ENCODE measurements around the gene PTPRD. TPM values are rescaled to one million over a fixed set of nuclear protein-coding genes. Genes with fewer than 3 reads are reported as not detected.

Gene PTPRD
- total and polyA plus RNA-seq, 7 experiments from 2014 or later: 0.71 TPM; not detected in 6

DNA sequence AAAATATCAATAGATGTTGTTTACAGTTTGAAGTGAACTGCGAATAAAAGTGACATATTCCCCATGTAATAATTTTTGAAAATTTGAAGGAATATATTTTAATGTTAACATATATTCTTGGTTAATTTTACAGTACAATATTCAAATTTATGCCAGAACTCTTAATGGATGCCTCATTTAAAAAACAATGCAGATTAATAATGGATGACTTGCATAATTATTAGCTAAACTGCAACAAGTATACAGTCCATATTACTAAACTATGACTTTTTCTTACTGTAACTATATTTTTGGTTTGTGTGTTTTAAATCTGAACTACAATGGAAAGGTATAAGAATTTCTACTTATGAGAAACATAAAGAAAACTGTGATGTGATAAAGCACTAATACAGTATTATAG, 1390.1 kb downstream of the PTPRD start:
- ChIA-PET POLR2A (no interaction called here), CTCF (interaction anchor here (0.6 kb wide), 1 partner anchor 10 kb away, joined by 4 read pairs; no protein-coding TSS in a partner anchor)
- no peaks in the 10 kb centered on the region for H3K27me3 Mint-ChIP-seq
- Histone ChIP-seq H3K36me3 (ENCODE audit: control insufficient read depth in 2 of 3, insufficient read depth in 3 of 3, low read length in 3 of 3) (no peaks in the 10 kb centered on the region), H3K4me3 (ENCODE audit: low read length) (no peak overlapping the region), H3K9me3 (ENCODE audit: control insufficient read depth in 2 of 3, low read length in 3 of 3) (no peaks in the 10 kb centered on the region), H3K27ac (ENCODE audit: low read depth, low read length) (no peak overlapping the region), H3K27me3 (ENCODE audit: control insufficient read depth in 2 of 2, insufficient read depth in 2 of 2, low read length in 2 of 2) (no peaks in the 10 kb centered on the region), H3K4me1 (ENCODE audit: control insufficient read depth in 2 of 2, insufficient read depth in 2 of 2, low read length in 2 of 2) (no peaks in the 10 kb centered on the region)
- DNase-seq (no peak), ATAC-seq (no peak)
- H3K9me3 Mint-ChIP-seq: peaks cover 0 to 8% (median 0%) of the 10 kb centered on the region in 11 donors
- no peak overlapping the region for H3K4me3 Mint-ChIP-seq
- no peaks in the 10 kb centered on the region for H3K4me1 Mint-ChIP-seq
- no peaks in the 10 kb centered on the region for H3K36me3 Mint-ChIP-seq
- intact Hi-C loops (cut with micrococcal nuclease): no loop called here
- H3K27ac Mint-ChIP-seq: no peak overlapping the region

DNA sequence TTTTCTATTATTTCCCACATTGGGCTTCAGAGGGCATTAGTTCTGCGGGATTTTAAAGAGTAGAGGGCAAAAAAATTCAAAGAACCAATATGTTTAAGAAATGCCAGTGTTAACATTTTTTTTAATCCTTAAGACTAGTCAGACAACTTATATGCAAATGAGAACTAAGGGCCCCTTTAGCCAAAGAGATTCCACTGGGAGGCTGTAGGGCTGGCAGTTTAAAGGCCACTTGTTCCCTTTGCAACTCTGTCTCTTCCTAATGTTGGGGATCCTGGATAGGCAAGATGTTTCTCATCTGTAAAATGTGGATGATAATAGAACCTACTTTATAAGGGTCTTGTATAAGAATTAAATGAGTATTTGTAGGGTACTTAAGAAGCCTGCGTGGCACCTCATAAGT, 1395.9 kb downstream of the PTPRD start:
- peaks cover 0 to 6% (median 0%) of the 10 kb centered on the region in 11 donors for H3K9me3 Mint-ChIP-seq
- no peaks in the 10 kb centered on the region for H3K27me3 Mint-ChIP-seq
- DNase-seq: no peak
- Histone ChIP-seq H3K9me3 (ENCODE audit: control insufficient read depth in 2 of 3, low read length in 3 of 3) (no peaks in the 10 kb centered on the region), H3K4me1 (ENCODE audit: control insufficient read depth in 2 of 2, insufficient read depth in 2 of 2, low read length in 2 of 2) (no peaks in the 10 kb centered on the region), H3K27me3 (ENCODE audit: control insufficient read depth in 2 of 2, insufficient read depth in 2 of 2, low read length in 2 of 2) (no peaks in the 10 kb centered on the region), H3K4me3 (ENCODE audit: low read length) (no peak overlapping the region), H3K36me3 (ENCODE audit: control insufficient read depth in 2 of 3, insufficient read depth in 3 of 3, low read length in 3 of 3) (no peaks in the 10 kb centered on the region), H3K27ac (ENCODE audit: low read depth, low read length) (no peak overlapping the region)
- no peaks in the 10 kb centered on the region for H3K4me1 Mint-ChIP-seq
- H3K27ac Mint-ChIP-seq: no peak overlapping the region
- CTCF ChIA-PET: no interaction called here
- no peak overlapping the region for H3K4me3 Mint-ChIP-seq
- POLR2A ChIA-PET: no interaction called here
- H3K36me3 Mint-ChIP-seq: no peaks in the 10 kb centered on the region
- no peak for ATAC-seq
- intact Hi-C loops (cut with micrococcal nuclease): no loop called here

DNA sequence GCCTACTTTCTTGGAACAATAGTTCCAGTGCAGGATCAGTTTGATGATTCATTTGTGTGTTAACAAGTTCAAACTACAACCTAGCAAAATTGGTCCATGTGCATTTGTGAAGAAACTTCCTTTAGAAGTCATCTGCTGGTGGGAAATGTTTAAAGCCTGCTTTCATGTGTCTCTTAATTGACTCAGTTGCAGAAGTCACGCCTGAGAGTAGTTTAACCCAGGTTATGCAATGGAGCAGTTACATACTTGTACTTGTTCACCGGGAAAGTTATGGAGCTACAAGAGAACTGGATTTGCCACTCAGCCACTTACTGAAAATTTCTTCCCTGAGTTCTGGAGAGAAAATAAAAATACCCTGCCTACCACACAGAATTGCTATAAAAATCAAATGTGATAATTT, 1397.8 kb downstream of the PTPRD start:
- DNase-seq (no peak), ATAC-seq (no peak)
- H3K36me3 Mint-ChIP-seq: no peaks in the 10 kb centered on the region
- no peaks in the 10 kb centered on the region for H3K4me1 ChIP-seq (ENCODE audit: control insufficient read depth in 2 of 2, insufficient read depth in 2 of 2, low read length in 2 of 2)
- H3K9me3 Mint-ChIP-seq: peaks cover 0 to 6% (median 1%) of the 10 kb centered on the region in 11 donors
- H3K4me1 Mint-ChIP-seq: no peaks in the 10 kb centered on the region
- intact Hi-C loops (cut with micrococcal nuclease): no loop called here
- ChIA-PET POLR2A (no interaction called here), CTCF (no interaction called here)
- no peaks in the 10 kb centered on the region for H3K27me3 Mint-ChIP-seq
- H3K27ac ChIP-seq (ENCODE audit: low read depth, low read length): no peak overlapping the region
- no peaks in the 10 kb centered on the region for H3K27me3 ChIP-seq (ENCODE audit: control insufficient read depth in 2 of 2, insufficient read depth in 2 of 2, low read length in 2 of 2)
- no peaks in the 10 kb centered on the region for H3K9me3 ChIP-seq (ENCODE audit: control insufficient read depth in 2 of 3, low read length in 3 of 3)
- no peak overlapping the region for H3K27ac Mint-ChIP-seq
- no peaks in the 10 kb centered on the region for H3K36me3 ChIP-seq (ENCODE audit: control insufficient read depth in 2 of 3, insufficient read depth in 3 of 3, low read length in 3 of 3)
- H3K4me3 Mint-ChIP-seq: no peak overlapping the region
- no peak overlapping the region for H3K4me3 ChIP-seq (ENCODE audit: low read length)

DNA sequence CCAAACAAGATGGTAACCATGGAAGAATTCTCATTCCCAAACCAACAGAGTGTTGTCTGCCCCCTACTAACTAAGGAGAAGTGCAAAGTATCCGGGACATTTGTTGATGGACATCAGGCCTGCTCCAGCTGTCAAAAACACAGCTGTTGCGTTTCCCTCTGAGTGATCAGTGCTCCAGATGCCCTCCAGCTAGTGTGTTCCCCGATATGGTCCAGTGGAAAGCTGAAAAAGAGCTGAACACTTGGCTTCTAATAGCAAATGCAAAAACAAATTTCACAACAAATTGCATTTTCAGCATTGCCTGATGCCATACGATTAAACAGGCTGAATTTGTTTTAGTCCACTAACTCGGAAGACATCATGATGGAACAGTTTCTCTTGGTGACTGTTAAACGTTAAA, 1398.7 kb downstream of the PTPRD start:
- ChIA-PET POLR2A (no interaction called here), CTCF (no interaction called here)
- Mint-ChIP-seq H3K9me3 (peaks cover 0 to 6% (median 1%) of the 10 kb centered on the region in 11 donors), H3K4me1 (no peaks in the 10 kb centered on the region), H3K27ac (no peak overlapping the region), H3K36me3 (no peaks in the 10 kb centered on the region), H3K4me3 (no peak overlapping the region), H3K27me3 (no peaks in the 10 kb centered on the region)
- ATAC-seq: no peak
- Histone ChIP-seq H3K27ac (ENCODE audit: low read depth, low read length) (no peak overlapping the region), H3K27me3 (ENCODE audit: control insufficient read depth in 2 of 2, insufficient read depth in 2 of 2, low read length in 2 of 2) (no peaks in the 10 kb centered on the region), H3K4me1 (ENCODE audit: control insufficient read depth in 2 of 2, insufficient read depth in 2 of 2, low read length in 2 of 2) (no peaks in the 10 kb centered on the region), H3K36me3 (ENCODE audit: control insufficient read depth in 2 of 3, insufficient read depth in 3 of 3, low read length in 3 of 3) (no peaks in the 10 kb centered on the region), H3K4me3 (ENCODE audit: low read length) (no peak overlapping the region), H3K9me3 (ENCODE audit: control insufficient read depth in 2 of 3, low read length in 3 of 3) (no peaks in the 10 kb centered on the region)
- intact Hi-C loops (cut with micrococcal nuclease): no loop called here
- DNase-seq: no peak

DNA sequence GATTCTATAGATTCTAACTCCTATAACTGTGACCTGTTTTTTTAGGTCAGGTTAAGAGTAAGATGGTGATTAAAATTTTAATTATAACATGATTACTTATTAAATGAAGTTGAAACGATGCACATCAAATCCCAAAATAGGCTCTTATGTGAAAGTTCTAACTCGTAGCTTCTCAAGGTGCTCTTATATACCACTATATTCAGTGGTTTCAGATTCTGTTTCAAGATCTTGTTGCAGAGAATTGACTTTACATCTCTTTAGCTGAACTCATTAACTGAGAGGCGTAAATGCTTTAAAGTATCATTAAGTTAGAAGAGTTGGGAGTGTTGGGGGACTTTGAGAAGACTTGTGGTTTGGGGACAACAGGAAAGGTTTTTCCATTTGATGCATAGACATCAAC, 1399.8 kb downstream of the PTPRD start:
- no peak overlapping the region for H3K27ac ChIP-seq (ENCODE audit: low read depth, low read length)
- intact Hi-C loops (cut with micrococcal nuclease): no loop called here
- H3K9me3 ChIP-seq (ENCODE audit: control insufficient read depth in 2 of 3, low read length in 3 of 3): no peaks in the 10 kb centered on the region
- H3K36me3 ChIP-seq (ENCODE audit: control insufficient read depth in 2 of 3, insufficient read depth in 3 of 3, low read length in 3 of 3): no peaks in the 10 kb centered on the region
- no peaks in the 10 kb centered on the region for H3K4me1 ChIP-seq (ENCODE audit: control insufficient read depth in 2 of 2, insufficient read depth in 2 of 2, low read length in 2 of 2)
- peaks cover 0 to 6% (median 0%) of the 10 kb centered on the region in 11 donors for H3K9me3 Mint-ChIP-seq
- DNase-seq (no peak), ATAC-seq (no peak)
- H3K4me3 Mint-ChIP-seq: no peak overlapping the region
- no peak overlapping the region for H3K4me3 ChIP-seq (ENCODE audit: low read length)
- H3K27ac Mint-ChIP-seq: no peak overlapping the region
- H3K4me1 Mint-ChIP-seq: no peaks in the 10 kb centered on the region
- H3K36me3 Mint-ChIP-seq: no peaks in the 10 kb centered on the region
- no peaks in the 10 kb centered on the region for H3K27me3 ChIP-seq (ENCODE audit: control insufficient read depth in 2 of 2, insufficient read depth in 2 of 2, low read length in 2 of 2)
- no peaks in the 10 kb centered on the region for H3K27me3 Mint-ChIP-seq
- ChIA-PET CTCF (no interaction called here), POLR2A (no interaction called here)

DNA sequence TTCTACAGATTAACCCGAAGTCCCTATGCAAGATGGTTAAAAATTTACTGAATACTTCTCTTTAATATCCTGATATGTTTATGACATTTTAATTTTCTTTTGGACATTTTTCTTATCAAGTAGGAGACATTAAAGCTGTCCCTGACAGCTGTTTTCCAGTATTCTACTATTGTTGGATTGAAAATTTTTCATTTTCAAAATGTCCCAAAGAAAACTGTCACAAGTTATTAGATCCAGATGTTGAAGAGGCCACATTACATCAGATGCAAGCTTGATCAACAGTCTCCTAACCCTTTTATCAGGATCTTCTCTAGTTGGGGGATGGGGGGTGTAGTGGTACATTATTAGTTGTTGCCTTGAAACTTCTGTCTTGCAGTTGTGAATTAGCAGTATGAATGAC, 1410.5 kb downstream of the PTPRD start:
- Mint-ChIP-seq H3K36me3 (no peaks in the 10 kb centered on the region), H3K9me3 (peaks cover 0 to 11% (median 2%) of the 10 kb centered on the region in 11 donors), H3K27ac (no peak overlapping the region), H3K27me3 (no peaks in the 10 kb centered on the region), H3K4me3 (no peak overlapping the region), H3K4me1 (no peaks in the 10 kb centered on the region)
- no peaks in the 10 kb centered on the region for H3K4me1 ChIP-seq (ENCODE audit: control insufficient read depth in 2 of 2, insufficient read depth in 2 of 2, low read length in 2 of 2)
- H3K4me3 ChIP-seq (ENCODE audit: low read length): no peak overlapping the region
- H3K9me3 ChIP-seq (ENCODE audit: control insufficient read depth in 2 of 3, low read length in 3 of 3): no peaks in the 10 kb centered on the region
- CTCF ChIA-PET: no interaction called here
- H3K27me3 ChIP-seq (ENCODE audit: control insufficient read depth in 2 of 2, insufficient read depth in 2 of 2, low read length in 2 of 2): no peaks in the 10 kb centered on the region
- intact Hi-C loops (cut with micrococcal nuclease): no loop called here
- H3K36me3 ChIP-seq (ENCODE audit: control insufficient read depth in 2 of 3, insufficient read depth in 3 of 3, low read length in 3 of 3): no peaks in the 10 kb centered on the region
- ATAC-seq: no peak
- DNase-seq: no peak
- POLR2A ChIA-PET: no interaction called here
- H3K27ac ChIP-seq (ENCODE audit: low read depth, low read length): no peak overlapping the region

DNA sequence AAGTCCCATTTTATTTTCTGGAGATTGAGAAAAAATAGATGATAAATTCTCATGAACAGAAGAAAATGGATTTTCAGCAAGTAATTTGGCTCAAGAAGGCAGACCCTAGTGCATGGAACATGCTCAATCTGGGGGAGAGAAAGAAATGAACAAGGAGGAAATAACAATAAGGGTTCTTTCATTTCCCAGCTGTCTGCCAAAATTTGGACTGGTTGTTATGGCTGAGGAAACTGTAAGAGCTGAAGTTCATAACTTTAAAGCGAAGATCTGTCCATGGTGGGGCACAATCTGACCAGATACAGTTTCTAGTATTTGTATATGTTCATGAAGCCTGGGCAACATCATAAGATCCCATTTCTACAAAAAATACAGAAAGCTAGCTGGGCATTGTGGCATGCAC, 1426.7 kb downstream of the PTPRD start:
- Histone ChIP-seq H3K27me3 (ENCODE audit: control insufficient read depth in 2 of 2, insufficient read depth in 2 of 2, low read length in 2 of 2) (no peaks in the 10 kb centered on the region), H3K27ac (ENCODE audit: low read depth, low read length) (no peak overlapping the region), H3K9me3 (ENCODE audit: control insufficient read depth in 2 of 3, low read length in 3 of 3) (no peaks in the 10 kb centered on the region), H3K4me3 (ENCODE audit: low read length) (no peak overlapping the region), H3K36me3 (ENCODE audit: control insufficient read depth in 2 of 3, insufficient read depth in 3 of 3, low read length in 3 of 3) (no peaks in the 10 kb centered on the region), H3K4me1 (ENCODE audit: control insufficient read depth in 2 of 2, insufficient read depth in 2 of 2, low read length in 2 of 2) (no peaks in the 10 kb centered on the region)
- Mint-ChIP-seq H3K9me3 (peaks cover 0 to 19% (median 4%) of the 10 kb centered on the region in 11 donors), H3K4me1 (no peaks in the 10 kb centered on the region), H3K27me3 (peaks cover 0 to 4% (median 0%) of the 10 kb centered on the region in 5 donors), H3K4me3 (no peak overlapping the region), H3K36me3 (no peaks in the 10 kb centered on the region), H3K27ac (no peak overlapping the region)
- ATAC-seq (no peak), DNase-seq (no peak)
- POLR2A ChIA-PET: no interaction called here
- CTCF ChIA-PET: no interaction called here
- intact Hi-C loops (cut with micrococcal nuclease): no loop called here
